WTC11 (cell line): ENCODE data around the gene OR4D1. TPM values are rescaled to one million over a fixed set of nuclear protein-coding genes. Genes with fewer than 3 reads are reported as not detected.

ENCODE experiments used
- ATAC-seq: fragments of 200-7000 bp; cut with Tn5 transposase; 2 replicates; pipeline ENCODE4 v1.10.0; 2021; ENCODE audit warnings: mild to moderate bottlenecking, moderate library complexity
- CTCF ChIA-PET: fragments of 300-600 bp; sonication (Branson Sonifier 250); formaldehyde crosslinking; loops from one replicate; lab custom pipeline; 2021; ENCODE audit warnings: antibody characterized with exemption; lab: Charles Lee
- POLR2A ChIA-PET: fragments of 350-600 bp; sonication (Branson Sonifier 250); formaldehyde crosslinking; loops from one replicate; lab custom pipeline; 2021; ENCODE audit warnings: antibody characterized with exemption; lab: Charles Lee
- DNase-seq: peaks from one replicate; pipeline ENCODE4 v3.0.0; 2021; ENCODE audit warnings: low spot score
- H3K27ac Mint-ChIP-seq: 2 replicates; pipeline ENCODE4 v1.8.0; 2021; ENCODE audit warnings: mixed read lengths
- H3K27me3 Mint-ChIP-seq: 2 replicates; pipeline ENCODE4 v1.8.0; 2021; ENCODE audit warnings: low read depth, mild to moderate bottlenecking, moderate library complexity, mixed read lengths
- H3K36me3 Mint-ChIP-seq: 2 replicates; pipeline ENCODE4 v1.8.0; 2021; ENCODE audit warnings: mixed read lengths
- H3K4me1 Mint-ChIP-seq: 2 replicates; pipeline ENCODE4 v1.8.0; 2022; ENCODE audit warnings: mixed read lengths
- H3K4me3 Mint-ChIP-seq: 2 replicates; pipeline ENCODE4 v1.8.0; 2021; ENCODE audit warnings: mild to moderate bottlenecking, moderate library complexity, mixed read lengths
- H3K9me3 Mint-ChIP-seq: 2 replicates; pipeline ENCODE4 v1.8.0; 2021; ENCODE audit warnings: mixed read lengths
- ETV6 ChIP-seq: sonication (generic); formaldehyde crosslinking; IDR thresholded peaks from 2 replicates; pipeline ENCODE4 v1.8.1; 2022; ENCODE audit warnings: mild to moderate bottlenecking, missing genetic modification reagents
- FOXP1 ChIP-seq: sonication (generic); formaldehyde crosslinking; IDR thresholded peaks from 2 replicates; pipeline ENCODE4 v1.8.0; 2022; ENCODE audit warnings: missing genetic modification reagents, mild to moderate bottlenecking, moderate library complexity, borderline replicate concordance
- NFATC4 ChIP-seq: fragments of 250-450 bp; sonication (Bioruptor Pico); IDR thresholded peaks from 2 replicates; pipeline ENCODE4 v1.9.0; 2021; ENCODE audit warnings: mild to moderate bottlenecking
- NR3C1 ChIP-seq: sonication (generic); formaldehyde crosslinking; conservative IDR thresholded peaks from 2 replicates; pipeline ENCODE4 v1.8.1; 2023; ENCODE audit warnings: low read depth, mild to moderate bottlenecking, missing genetic modification reagents
- RORB ChIP-seq: fragments of 250-450 bp; sonication (Bioruptor Pico); IDR thresholded peaks from 2 replicates; pipeline ENCODE4 v1.9.0; 2021; ENCODE audit warnings: mild to moderate bottlenecking
- SMAD4 ChIP-seq: sonication (generic); formaldehyde crosslinking; IDR thresholded peaks from 2 replicates; pipeline ENCODE4 v1.8.0; 2022; ENCODE audit warnings: mild to moderate bottlenecking, missing genetic modification reagents
- SP1 ChIP-seq: sonication (generic); formaldehyde crosslinking; conservative IDR thresholded peaks from 2 replicates; pipeline ENCODE4 v1.8.1; 2022; ENCODE audit warnings: missing genetic modification reagents
- ZNF138 ChIP-seq: sonication (generic); formaldehyde crosslinking; conservative IDR thresholded peaks from 2 replicates; pipeline ENCODE4 v1.8.1; 2022; ENCODE audit warnings: mild to moderate bottlenecking, moderate library complexity, missing genetic modification reagents
- ZNF232 ChIP-seq: sonication (generic); formaldehyde crosslinking; IDR thresholded peaks from 2 replicates; pipeline ENCODE4 v1.8.0; 2022; ENCODE audit warnings: mild to moderate bottlenecking, missing genetic modification reagents
- ZNF317 ChIP-seq: sonication (generic); formaldehyde crosslinking; IDR thresholded peaks from 2 replicates; pipeline ENCODE4 v1.8.1; 2023; ENCODE audit warnings: low read depth, mild to moderate bottlenecking, moderate library complexity, missing genetic modification reagents, borderline replicate concordance
- ZNF416 ChIP-seq: fragments of 250-450 bp; sonication (Bioruptor Pico); IDR thresholded peaks from 2 replicates; pipeline ENCODE4 v1.9.0; 2021; ENCODE audit warnings: mild to moderate bottlenecking, inconsistent platforms
- total RNA-seq: library from RNA; stranded (reverse); gene quantifications from 3 replicates; pipeline ENCODE4 v1.2.3, GENCODE V29; 2021
- TF ChIP-seq, protein P1 (sequence below): fragments of 200-600 bp; IDR thresholded peaks from 2 replicates; pipeline ENCODE4 v1.8.0; 2022; ENCODE audit warnings: antibody characterized with exemption
- TF ChIP-seq, protein P2 (sequence below): fragments of 250-450 bp; sonication (Bioruptor Pico); conservative IDR thresholded peaks from 2 replicates; pipeline ENCODE4 v1.9.0; 2021; ENCODE audit warnings: mild to moderate bottlenecking
- TF ChIP-seq, protein P3 (sequence below): sonication (generic); formaldehyde crosslinking; IDR thresholded peaks from 2 replicates; pipeline ENCODE4 v1.8.0; 2022; ENCODE audit warnings: missing genetic modification reagents
- TF ChIP-seq, protein P4 (sequence below): sonication (generic); formaldehyde crosslinking; IDR thresholded peaks from 2 replicates; pipeline ENCODE4 v1.8.1; 2023; ENCODE audit warnings: mild to moderate bottlenecking, missing genetic modification reagents, moderate library complexity
- TF ChIP-seq, protein P5 (sequence below): sonication (generic); formaldehyde crosslinking; IDR thresholded peaks from 2 replicates; pipeline ENCODE4 v1.8.0; 2023; ENCODE audit warnings: missing genetic modification reagents, mild to moderate bottlenecking, borderline replicate concordance
- TF ChIP-seq, protein P6 (sequence below): sonication (generic); formaldehyde crosslinking; IDR thresholded peaks from 2 replicates; pipeline ENCODE4 v1.8.1; 2022; ENCODE audit warnings: missing genetic modification reagents, borderline replicate concordance
- TF ChIP-seq, protein P7 (sequence below): fragments of 250-450 bp; sonication (Bioruptor Pico); IDR thresholded peaks from 2 replicates; pipeline ENCODE4 v1.9.0; 2021; ENCODE audit warnings: moderate library complexity, mild to moderate bottlenecking, inconsistent platforms, borderline replicate concordance
- TF ChIP-seq, protein P8 (sequence below): fragments of 250-450 bp; sonication (Bioruptor Pico); IDR thresholded peaks from 2 replicates; pipeline ENCODE4 v2.1.2; 2022; ENCODE audit warnings: mild to moderate bottlenecking, moderate library complexity

The OR4D1 gene
- total RNA-seq, 1 experiment from 2014 or later: 0.17 TPM

DNA sequence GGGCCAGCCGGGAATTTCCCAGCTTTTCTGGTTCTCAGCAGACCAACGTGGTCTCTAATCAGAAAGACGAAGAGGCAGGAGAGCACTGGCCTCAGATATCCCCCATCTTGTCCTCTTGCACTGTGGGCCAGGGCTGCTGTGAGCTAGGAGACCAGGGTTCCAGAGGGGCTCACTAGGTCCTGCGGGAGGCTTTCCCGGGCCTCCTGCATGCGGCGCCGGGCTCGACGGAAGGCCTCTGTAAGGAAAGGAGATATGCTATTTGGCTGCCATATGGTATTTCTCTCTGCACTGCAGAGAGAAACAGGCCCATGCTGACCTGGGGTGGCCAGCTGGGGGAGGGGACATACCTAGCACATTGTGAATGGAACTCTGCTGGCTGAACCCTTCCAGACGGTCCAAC lies 57.8 kb downstream of the OR4D1 start:
- Mint-ChIP-seq H3K36me3 (peaks cover 9% of the 10 kb centered on the region), H3K27ac (no peak overlapping the region), H3K9me3 (no peaks in the 10 kb centered on the region), H3K27me3 (0 out of 2 replicates have a peak, but pooled peaks cover under 1% of the 10 kb centered on the region), H3K4me1 (no peaks in the 10 kb centered on the region), H3K4me3 (no peak overlapping the region)
- ATAC-seq (no peak), DNase-seq (no peak)
- no peak for TF ChIP-seq NFATC4 (CRISPR knock-in tag)
- TF ChIP-seq SP1: no peak
- TF ChIP-seq, protein P1, sequence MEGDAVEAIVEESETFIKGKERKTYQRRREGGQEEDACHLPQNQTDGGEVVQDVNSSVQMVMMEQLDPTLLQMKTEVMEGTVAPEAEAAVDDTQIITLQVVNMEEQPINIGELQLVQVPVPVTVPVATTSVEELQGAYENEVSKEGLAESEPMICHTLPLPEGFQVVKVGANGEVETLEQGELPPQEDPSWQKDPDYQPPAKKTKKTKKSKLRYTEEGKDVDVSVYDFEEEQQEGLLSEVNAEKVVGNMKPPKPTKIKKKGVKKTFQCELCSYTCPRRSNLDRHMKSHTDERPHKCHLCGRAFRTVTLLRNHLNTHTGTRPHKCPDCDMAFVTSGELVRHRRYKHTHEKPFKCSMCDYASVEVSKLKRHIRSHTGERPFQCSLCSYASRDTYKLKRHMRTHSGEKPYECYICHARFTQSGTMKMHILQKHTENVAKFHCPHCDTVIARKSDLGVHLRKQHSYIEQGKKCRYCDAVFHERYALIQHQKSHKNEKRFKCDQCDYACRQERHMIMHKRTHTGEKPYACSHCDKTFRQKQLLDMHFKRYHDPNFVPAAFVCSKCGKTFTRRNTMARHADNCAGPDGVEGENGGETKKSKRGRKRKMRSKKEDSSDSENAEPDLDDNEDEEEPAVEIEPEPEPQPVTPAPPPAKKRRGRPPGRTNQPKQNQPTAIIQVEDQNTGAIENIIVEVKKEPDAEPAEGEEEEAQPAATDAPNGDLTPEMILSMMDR: no peak
- TF ChIP-seq ZNF416 (CRISPR knock-in tag): no peak
- TF ChIP-seq, protein P2, sequence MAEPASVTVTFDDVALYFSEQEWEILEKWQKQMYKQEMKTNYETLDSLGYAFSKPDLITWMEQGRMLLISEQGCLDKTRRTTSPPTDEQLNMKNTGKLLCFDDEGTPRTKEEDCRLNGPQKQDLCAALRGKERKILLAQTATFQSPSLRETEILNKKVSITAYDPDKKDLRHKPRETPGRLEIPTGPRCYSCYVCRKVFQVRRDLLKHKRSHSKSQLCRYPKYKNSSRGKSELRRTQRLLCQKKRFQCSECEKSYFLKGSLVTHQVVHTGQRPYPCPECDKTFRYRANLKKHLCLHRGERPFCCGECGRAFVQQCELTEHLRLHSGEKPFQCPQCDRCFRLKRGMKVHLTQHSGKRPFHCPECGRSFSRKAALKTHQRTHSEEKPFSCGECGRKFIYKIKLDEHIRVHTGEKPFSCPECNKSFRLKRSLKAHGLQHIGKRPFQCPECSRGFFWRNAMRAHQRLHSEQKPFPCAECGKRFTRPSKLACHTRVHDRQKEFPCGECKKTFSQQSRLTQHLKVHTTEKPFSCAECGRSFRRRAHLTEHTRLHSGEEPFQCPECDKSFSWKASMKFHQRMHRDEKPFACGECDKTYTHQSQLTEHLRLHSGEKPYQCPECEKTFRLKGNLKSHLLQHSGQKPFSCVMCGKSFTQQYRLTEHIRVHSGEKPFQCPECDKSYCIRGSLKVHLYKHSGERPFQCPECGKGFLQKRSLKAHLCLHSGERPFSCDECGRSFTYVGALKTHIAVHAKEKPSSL: no peak
- no peak for TF ChIP-seq ZNF317 (CRISPR knock-in tag)
- TF ChIP-seq, protein P3, sequence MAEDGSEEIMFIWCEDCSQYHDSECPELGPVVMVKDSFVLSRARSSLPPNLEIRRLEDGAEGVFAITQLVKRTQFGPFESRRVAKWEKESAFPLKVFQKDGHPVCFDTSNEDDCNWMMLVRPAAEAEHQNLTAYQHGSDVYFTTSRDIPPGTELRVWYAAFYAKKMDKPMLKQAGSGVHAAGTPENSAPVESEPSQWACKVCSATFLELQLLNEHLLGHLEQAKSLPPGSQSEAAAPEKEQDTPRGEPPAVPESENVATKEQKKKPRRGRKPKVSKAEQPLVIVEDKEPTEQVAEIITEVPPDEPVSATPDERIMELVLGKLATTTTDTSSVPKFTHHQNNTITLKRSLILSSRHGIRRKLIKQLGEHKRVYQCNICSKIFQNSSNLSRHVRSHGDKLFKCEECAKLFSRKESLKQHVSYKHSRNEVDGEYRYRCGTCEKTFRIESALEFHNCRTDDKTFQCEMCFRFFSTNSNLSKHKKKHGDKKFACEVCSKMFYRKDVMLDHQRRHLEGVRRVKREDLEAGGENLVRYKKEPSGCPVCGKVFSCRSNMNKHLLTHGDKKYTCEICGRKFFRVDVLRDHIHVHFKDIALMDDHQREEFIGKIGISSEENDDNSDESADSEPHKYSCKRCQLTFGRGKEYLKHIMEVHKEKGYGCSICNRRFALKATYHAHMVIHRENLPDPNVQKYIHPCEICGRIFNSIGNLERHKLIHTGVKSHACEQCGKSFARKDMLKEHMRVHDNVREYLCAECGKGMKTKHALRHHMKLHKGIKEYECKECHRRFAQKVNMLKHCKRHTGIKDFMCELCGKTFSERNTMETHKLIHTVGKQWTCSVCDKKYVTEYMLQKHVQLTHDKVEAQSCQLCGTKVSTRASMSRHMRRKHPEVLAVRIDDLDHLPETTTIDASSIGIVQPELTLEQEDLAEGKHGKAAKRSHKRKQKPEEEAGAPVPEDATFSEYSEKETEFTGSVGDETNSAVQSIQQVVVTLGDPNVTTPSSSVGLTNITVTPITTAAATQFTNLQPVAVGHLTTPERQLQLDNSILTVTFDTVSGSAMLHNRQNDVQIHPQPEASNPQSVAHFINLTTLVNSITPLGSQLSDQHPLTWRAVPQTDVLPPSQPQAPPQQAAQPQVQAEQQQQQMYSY (CRISPR knock-in tag): no peak
- TF ChIP-seq SMAD4 (CRISPR knock-in tag): no peak
- TF ChIP-seq ZNF138 (CRISPR knock-in tag): no peak
- no peak for TF ChIP-seq FOXP1 (CRISPR knock-in tag)
- TF ChIP-seq ZNF232: no peak
- TF ChIP-seq, protein P4, sequence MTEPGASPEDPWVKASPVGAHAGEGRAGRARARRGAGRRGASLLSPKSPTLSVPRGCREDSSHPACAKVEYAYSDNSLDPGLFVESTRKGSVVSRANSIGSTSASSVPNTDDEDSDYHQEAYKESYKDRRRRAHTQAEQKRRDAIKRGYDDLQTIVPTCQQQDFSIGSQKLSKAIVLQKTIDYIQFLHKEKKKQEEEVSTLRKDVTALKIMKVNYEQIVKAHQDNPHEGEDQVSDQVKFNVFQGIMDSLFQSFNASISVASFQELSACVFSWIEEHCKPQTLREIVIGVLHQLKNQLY (CRISPR knock-in tag): no peak
- POLR2A ChIA-PET: no interaction called here
- CTCF ChIA-PET: interaction anchor here (0.7 kb wide), 1 partner anchor 44 kb away, joined by 3 read pairs; no protein-coding TSS in a partner anchor

DNA sequence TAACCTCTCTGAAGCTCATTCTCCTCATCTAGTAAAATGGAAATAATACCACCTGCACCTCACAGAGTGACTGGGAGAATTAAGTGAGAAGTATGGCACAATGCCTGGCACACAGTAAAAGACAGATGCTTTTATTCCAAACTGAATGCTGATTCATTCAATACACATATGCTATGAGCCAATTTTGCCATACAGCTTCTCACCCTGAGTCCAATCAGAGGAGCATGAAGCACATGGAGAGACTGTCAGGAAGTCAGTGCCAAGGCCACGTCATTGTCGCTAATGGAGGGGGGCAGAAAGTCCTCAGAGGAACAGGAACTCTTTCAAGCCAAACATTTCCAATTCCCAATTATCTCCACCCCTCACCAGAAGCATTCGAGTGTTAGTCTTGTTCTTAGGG lies 59.3 kb downstream of the OR4D1 start:
- ChIA-PET POLR2A (no interaction called here), CTCF (interaction anchor here (1.3 kb wide), 1 partner anchor 7 kb away, joined by 5 read pairs; no protein-coding TSS in a partner anchor)
- DNase-seq: no peak
- Mint-ChIP-seq H3K4me3 (no peak overlapping the region), H3K27me3 (no peaks in the 10 kb centered on the region), H3K9me3 (no peaks in the 10 kb centered on the region), H3K36me3 (peaks cover 14% of the 10 kb centered on the region), H3K27ac (no peak overlapping the region), H3K4me1 (no peaks in the 10 kb centered on the region)
- ATAC-seq: no peak
- TF ChIP-seq RORB (no peak), SP1 (no peak), ETV6 (CRISPR knock-in tag) (no peak), NR3C1 (CRISPR knock-in tag) (no peak)
- TF ChIP-seq, protein P5, sequence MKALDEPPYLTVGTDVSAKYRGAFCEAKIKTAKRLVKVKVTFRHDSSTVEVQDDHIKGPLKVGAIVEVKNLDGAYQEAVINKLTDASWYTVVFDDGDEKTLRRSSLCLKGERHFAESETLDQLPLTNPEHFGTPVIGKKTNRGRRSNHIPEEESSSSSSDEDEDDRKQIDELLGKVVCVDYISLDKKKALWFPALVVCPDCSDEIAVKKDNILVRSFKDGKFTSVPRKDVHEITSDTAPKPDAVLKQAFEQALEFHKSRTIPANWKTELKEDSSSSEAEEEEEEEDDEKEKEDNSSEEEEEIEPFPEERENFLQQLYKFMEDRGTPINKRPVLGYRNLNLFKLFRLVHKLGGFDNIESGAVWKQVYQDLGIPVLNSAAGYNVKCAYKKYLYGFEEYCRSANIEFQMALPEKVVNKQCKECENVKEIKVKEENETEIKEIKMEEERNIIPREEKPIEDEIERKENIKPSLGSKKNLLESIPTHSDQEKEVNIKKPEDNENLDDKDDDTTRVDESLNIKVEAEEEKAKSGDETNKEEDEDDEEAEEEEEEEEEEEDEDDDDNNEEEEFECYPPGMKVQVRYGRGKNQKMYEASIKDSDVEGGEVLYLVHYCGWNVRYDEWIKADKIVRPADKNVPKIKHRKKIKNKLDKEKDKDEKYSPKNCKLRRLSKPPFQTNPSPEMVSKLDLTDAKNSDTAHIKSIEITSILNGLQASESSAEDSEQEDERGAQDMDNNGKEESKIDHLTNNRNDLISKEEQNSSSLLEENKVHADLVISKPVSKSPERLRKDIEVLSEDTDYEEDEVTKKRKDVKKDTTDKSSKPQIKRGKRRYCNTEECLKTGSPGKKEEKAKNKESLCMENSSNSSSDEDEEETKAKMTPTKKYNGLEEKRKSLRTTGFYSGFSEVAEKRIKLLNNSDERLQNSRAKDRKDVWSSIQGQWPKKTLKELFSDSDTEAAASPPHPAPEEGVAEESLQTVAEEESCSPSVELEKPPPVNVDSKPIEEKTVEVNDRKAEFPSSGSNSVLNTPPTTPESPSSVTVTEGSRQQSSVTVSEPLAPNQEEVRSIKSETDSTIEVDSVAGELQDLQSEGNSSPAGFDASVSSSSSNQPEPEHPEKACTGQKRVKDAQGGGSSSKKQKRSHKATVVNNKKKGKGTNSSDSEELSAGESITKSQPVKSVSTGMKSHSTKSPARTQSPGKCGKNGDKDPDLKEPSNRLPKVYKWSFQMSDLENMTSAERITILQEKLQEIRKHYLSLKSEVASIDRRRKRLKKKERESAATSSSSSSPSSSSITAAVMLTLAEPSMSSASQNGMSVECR (CRISPR knock-in tag): no peak
- TF ChIP-seq, protein P6, sequence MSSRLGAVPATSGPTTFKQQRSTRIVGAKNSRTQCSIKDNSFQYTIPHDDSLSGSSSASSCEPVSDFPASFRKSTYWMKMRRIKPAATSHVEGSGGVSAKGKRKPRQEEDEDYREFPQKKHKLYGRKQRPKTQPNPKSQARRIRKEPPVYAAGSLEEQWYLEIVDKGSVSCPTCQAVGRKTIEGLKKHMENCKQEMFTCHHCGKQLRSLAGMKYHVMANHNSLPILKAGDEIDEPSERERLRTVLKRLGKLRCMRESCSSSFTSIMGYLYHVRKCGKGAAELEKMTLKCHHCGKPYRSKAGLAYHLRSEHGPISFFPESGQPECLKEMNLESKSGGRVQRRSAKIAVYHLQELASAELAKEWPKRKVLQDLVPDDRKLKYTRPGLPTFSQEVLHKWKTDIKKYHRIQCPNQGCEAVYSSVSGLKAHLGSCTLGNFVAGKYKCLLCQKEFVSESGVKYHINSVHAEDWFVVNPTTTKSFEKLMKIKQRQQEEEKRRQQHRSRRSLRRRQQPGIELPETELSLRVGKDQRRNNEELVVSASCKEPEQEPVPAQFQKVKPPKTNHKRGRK: no peak
- TF ChIP-seq, protein P7, sequence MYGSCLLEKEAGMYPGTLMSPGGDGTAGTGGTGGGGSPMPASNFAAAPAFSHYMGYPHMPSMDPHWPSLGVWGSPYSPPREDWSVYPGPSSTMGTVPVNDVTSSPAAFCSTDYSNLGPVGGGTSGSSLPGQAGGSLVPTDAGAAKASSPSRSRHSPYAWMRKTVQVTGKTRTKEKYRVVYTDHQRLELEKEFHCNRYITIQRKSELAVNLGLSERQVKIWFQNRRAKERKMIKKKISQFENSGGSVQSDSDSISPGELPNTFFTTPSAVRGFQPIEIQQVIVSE: no peak
- TF ChIP-seq, protein P8, sequence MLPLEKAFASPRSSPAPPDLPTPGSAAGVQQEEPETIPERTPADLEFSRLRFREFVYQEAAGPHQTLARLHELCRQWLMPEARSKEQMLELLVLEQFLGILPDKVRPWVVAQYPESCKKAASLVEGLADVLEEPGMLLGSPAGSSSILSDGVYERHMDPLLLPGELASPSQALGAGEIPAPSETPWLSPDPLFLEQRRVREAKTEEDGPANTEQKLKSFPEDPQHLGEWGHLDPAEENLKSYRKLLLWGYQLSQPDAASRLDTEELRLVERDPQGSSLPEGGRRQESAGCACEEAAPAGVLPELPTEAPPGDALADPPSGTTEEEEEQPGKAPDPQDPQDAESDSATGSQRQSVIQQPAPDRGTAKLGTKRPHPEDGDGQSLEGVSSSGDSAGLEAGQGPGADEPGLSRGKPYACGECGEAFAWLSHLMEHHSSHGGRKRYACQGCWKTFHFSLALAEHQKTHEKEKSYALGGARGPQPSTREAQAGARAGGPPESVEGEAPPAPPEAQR (CRISPR knock-in tag): no peak
